ENCODE measurements around the gene RASA4. TPM values are rescaled to one million over a fixed set of nuclear protein-coding genes. Genes with fewer than 3 reads are reported as not detected.

The RASA4 gene
- 5.5 and 29.2 TPM in 2 replicates for total RNA-seq (ENCODE audit: low replicate concordance)

GRCh38 chr7:102616507-102617125 is at the start of gene RASA4:
RASA4 (minus strand) TSS chr7:102616756; CDS start chr7:102616689, 67 bp downstream.

GRCh38 chr7:102649924-102650323 is 33.4 kb upstream of the RASA4 start, which contains the start of gene SPDYE2B:
SPDYE2B (plus strand) TSS chr7:102650319; CDS start chr7:102652349, 2,030 bp downstream.

GRCh38 chr7:102642691-102643090 is 26.1 kb upstream of the RASA4 start, which contains the start of gene UPK3BL1:
UPK3BL1 (minus strand) TSS chr7:102642791; CDS start chr7:102642741, 50 bp downstream.

GRCh38 chr7:102572261-102573239 is 44.0 kb downstream of the RASA4 start, which contains the start of gene POLR2J3:
POLR2J3 (minus strand) TSS chr7:102572583; CDS start chr7:102572521, 62 bp downstream.

GRCh38 chr7:102550808-102551422 is 65.6 kb downstream of the RASA4 start, which contains the start of gene SPDYE2:
SPDYE2 (plus strand) TSS chr7:102551226; CDS start chr7:102553256, 2,030 bp downstream.

DNA sequence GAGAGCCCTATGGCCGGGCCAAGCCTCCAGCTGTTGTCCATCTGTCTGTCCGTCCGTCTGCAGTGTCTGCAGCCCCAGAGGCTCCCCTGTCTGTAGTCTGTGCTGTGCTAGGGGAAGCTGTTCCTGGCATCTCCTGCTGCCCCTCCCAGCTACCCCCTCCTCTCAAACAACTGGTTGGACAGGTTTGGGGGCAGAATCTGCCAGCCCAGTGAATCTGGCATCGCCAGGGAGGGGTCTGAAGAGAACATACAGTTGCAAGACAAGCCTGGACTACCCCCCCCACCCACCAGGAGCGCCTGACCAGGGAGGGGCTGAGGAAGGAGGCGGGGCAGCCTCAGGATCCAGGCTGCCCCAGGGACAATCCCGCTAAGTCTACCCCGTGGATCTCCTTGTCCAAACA is 73.0 kb downstream of the RASA4 start, which contains the start of gene UPK3BL2:
TSS of gene UPK3BL2 (minus strand) at position 101 of the 400 bp plus-strand sequence. CDS start at position 41, 60 bp downstream.

Other genes with a start within 250 kb of the RASA4 start
- gene PRKRIP1, start 220.4 kb downstream of the RASA4 start, total RNA-seq (ENCODE audit: low replicate concordance) = 6.4 and 13.1 TPM in 2 replicates
- gene ORAI2, start 183.2 kb downstream of the RASA4 start, total RNA-seq (ENCODE audit: low replicate concordance) = 31.8 and 62.2 TPM in 2 replicates
- 8.7 and 10.5 TPM in 2 replicates for gene ALKBH4, start 151.9 kb downstream of the RASA4 start, total RNA-seq (ENCODE audit: low replicate concordance)
- gene LRWD1, start 151.8 kb downstream of the RASA4 start, total RNA-seq (ENCODE audit: low replicate concordance) = 15.2 and 25.8 TPM in 2 replicates
- gene POLR2J, start 137.8 kb downstream of the RASA4 start, total RNA-seq (ENCODE audit: low replicate concordance) = 16.1 and 41.7 TPM in 2 replicates
- 2.0 and 5.7 TPM in 2 replicates for gene RASA4B, start 99.0 kb downstream of the RASA4 start, total RNA-seq (ENCODE audit: low replicate concordance)
- gene UPK3BL2, start 73.1 kb downstream of the RASA4 start, total RNA-seq (ENCODE audit: low replicate concordance) = 1.3 and 2.2 TPM in 2 replicates
- gene SPDYE2, start 65.5 kb downstream of the RASA4 start, total RNA-seq (ENCODE audit: low replicate concordance) = 0.12 TPM in 1 of 2 replicates, not detected in the other
- gene POLR2J3, start 44.2 kb downstream of the RASA4 start, total RNA-seq (ENCODE audit: low replicate concordance) = 18.1 and 20.4 TPM in 2 replicates
- gene UPK3BL1, start 26.0 kb upstream of the RASA4 start, total RNA-seq (ENCODE audit: low replicate concordance) = 5.4 and 6.2 TPM in 2 replicates
- 0.12 TPM in 1 of 2 replicates, not detected in the other for gene SPDYE2B, start 33.6 kb upstream of the RASA4 start, total RNA-seq (ENCODE audit: low replicate concordance)
- gene POLR2J2, start 54.9 kb upstream of the RASA4 start, total RNA-seq (ENCODE audit: low replicate concordance) = 1.9 and 2.0 TPM in 2 replicates
- gene FAM185A, start 132.2 kb upstream of the RASA4 start, total RNA-seq (ENCODE audit: low replicate concordance) = 7.3 and 8.8 TPM in 2 replicates

All from smooth muscle cell of the coronary artery (primary cell).